ENCODE data around the gene CHCHD6. TPM values are rescaled to one million over a fixed set of nuclear protein-coding genes. Genes with fewer than 3 reads are reported as not detected.

Gene CHCHD6
- total RNA-seq, 1 experiment from 2014 or later = 40.9 TPM

- Histone ChIP-seq H3K9me3 (peaks cover 3% of the 10 kb centered on the region; the same call in 1 of the 2 replicates), H3K27me3 (no peaks in the 10 kb centered on the region), H3K36me3 (peaks cover 3% of the 10 kb centered on the region; the same call in 1 of the 2 replicates), H3K4me3 (no peak overlapping the region)
- no peak for DNase-seq
Observed at GRCh38 chr3:126718561-126719445, 14.8 kb downstream of the CHCHD6 start.

GRCh38 chr3:126720596-126720995 is 16.6 kb downstream of the CHCHD6 start:
- no peak overlapping the region for H3K4me3 ChIP-seq
- H3K27me3 ChIP-seq = no peaks in the 10 kb centered on the region
- peaks cover 15% of the 10 kb centered on the region for H3K9me3 ChIP-seq
- peaks cover 15% of the 10 kb centered on the region for H3K36me3 ChIP-seq
- no peak for DNase-seq

- no peaks in the 10 kb centered on the region for H3K27me3 ChIP-seq
- peaks cover 20% of the 10 kb centered on the region for H3K9me3 ChIP-seq
- no peak overlapping the region for H3K4me3 ChIP-seq
- H3K36me3 ChIP-seq = peaks cover 22% of the 10 kb centered on the region
- DNase-seq = no peak
Observed at GRCh38 chr3:126721246-126721645, 17.2 kb downstream of the CHCHD6 start.

GRCh38 chr3:126723237-126723636 is 19.2 kb downstream of the CHCHD6 start:
- DNase-seq = no peak
- peaks cover 26% of the 10 kb centered on the region for H3K36me3 ChIP-seq
- H3K27me3 ChIP-seq = no peaks in the 10 kb centered on the region
- peaks cover 20% of the 10 kb centered on the region for H3K9me3 ChIP-seq
- no peak overlapping the region for H3K4me3 ChIP-seq

- Histone ChIP-seq H3K36me3 (peaks cover 29% of the 10 kb centered on the region), H3K27me3 (no peaks in the 10 kb centered on the region), H3K9me3 (peaks cover 20% of the 10 kb centered on the region), H3K4me3 (no peak overlapping the region)
- no peak for DNase-seq
Observed at GRCh38 chr3:126723801-126724200, 19.8 kb downstream of the CHCHD6 start.

- Histone ChIP-seq H3K36me3 (peaks cover 39% of the 10 kb centered on the region), H3K9me3 (peaks cover 18% of the 10 kb centered on the region), H3K27me3 (no peaks in the 10 kb centered on the region), H3K4me3 (no peak overlapping the region)
- no peak for DNase-seq
Observed at GRCh38 chr3:126728680-126729079, 24.6 kb downstream of the CHCHD6 start.

GRCh38 chr3:126730376-126730775 is 26.3 kb downstream of the CHCHD6 start:
- Histone ChIP-seq H3K4me3 (no peak overlapping the region), H3K27me3 (no peaks in the 10 kb centered on the region), H3K9me3 (peaks cover 7% of the 10 kb centered on the region; the same call in 1 of the 2 replicates), H3K36me3 (peaks cover 42% of the 10 kb centered on the region)
- no peak for DNase-seq

- H3K4me3 ChIP-seq = no peak overlapping the region
- peaks cover under 1% of the 10 kb centered on the region; the same call in 1 of the 2 replicates for H3K9me3 ChIP-seq
- H3K36me3 ChIP-seq = peaks cover 40% of the 10 kb centered on the region
- no peaks in the 10 kb centered on the region for H3K27me3 ChIP-seq
- DNase-seq = no peak
Observed at GRCh38 chr3:126731044-126731443, 27.0 kb downstream of the CHCHD6 start.

GRCh38 chr3:126732281-126733060 is 28.4 kb downstream of the CHCHD6 start:
- H3K36me3 ChIP-seq = peaks cover 44% of the 10 kb centered on the region
- H3K27me3 ChIP-seq = no peaks in the 10 kb centered on the region
- peaks cover 2% of the 10 kb centered on the region; the same call in 1 of the 2 replicates for H3K9me3 ChIP-seq
- no peak overlapping the region for H3K4me3 ChIP-seq
- DNase-seq = no peak

GRCh38 chr3:126733061-126733430 is 29.0 kb downstream of the CHCHD6 start:
- Histone ChIP-seq H3K36me3 (peaks cover 49% of the 10 kb centered on the region), H3K4me3 (no peak overlapping the region), H3K9me3 (peaks cover 2% of the 10 kb centered on the region; the same call in 1 of the 2 replicates), H3K27me3 (no peaks in the 10 kb centered on the region)
- no peak for DNase-seq

GRCh38 chr3:126734106-126734723 is 30.2 kb downstream of the CHCHD6 start:
- no peak for DNase-seq
- peaks cover 6% of the 10 kb centered on the region for H3K9me3 ChIP-seq
- H3K27me3 ChIP-seq = no peaks in the 10 kb centered on the region

GRCh38 chr3:126737527-126737926 is 33.5 kb downstream of the CHCHD6 start:
- H3K36me3 ChIP-seq = peaks cover 44% of the 10 kb centered on the region
- no peak for DNase-seq
- no peak overlapping the region for H3K4me3 ChIP-seq
- H3K9me3 ChIP-seq = peaks cover 12% of the 10 kb centered on the region
- no peaks in the 10 kb centered on the region for H3K27me3 ChIP-seq

More at GRCh38 chr3:126734106-126734723, 30.2 kb downstream of the CHCHD6 start:
- Histone ChIP-seq H3K36me3 (peaks cover 47% of the 10 kb centered on the region), H3K4me3 (no peak overlapping the region)

- Histone ChIP-seq H3K27me3 (no peaks in the 10 kb centered on the region), H3K9me3 (peaks cover 10% of the 10 kb centered on the region), H3K36me3 (peaks cover 9% of the 10 kb centered on the region), H3K4me3 (no peak overlapping the region)
- DNase-seq = no peak
Observed at GRCh38 chr3:126742057-126742456, 38.0 kb downstream of the CHCHD6 start.

GRCh38 chr3:126743350-126743749 is 39.3 kb downstream of the CHCHD6 start:
- Histone ChIP-seq H3K27me3 (no peaks in the 10 kb centered on the region), H3K9me3 (peaks cover 10% of the 10 kb centered on the region), H3K4me3 (no peak overlapping the region), H3K36me3 (peaks cover 2% of the 10 kb centered on the region; the same call in 1 of the 2 replicates)
- no peak for DNase-seq

- peaks cover 10% of the 10 kb centered on the region for H3K9me3 ChIP-seq
- H3K36me3 ChIP-seq = peaks cover 2% of the 10 kb centered on the region; the same call in 1 of the 2 replicates
- DNase-seq = no peak
- H3K27me3 ChIP-seq = no peaks in the 10 kb centered on the region
- no peak overlapping the region for H3K4me3 ChIP-seq
Observed at GRCh38 chr3:126743781-126744180, 39.7 kb downstream of the CHCHD6 start.

- no peak overlapping the region for H3K4me3 ChIP-seq
- peak; percentile 22 for DNase-seq
- no peaks in the 10 kb centered on the region for H3K9me3 ChIP-seq
- H3K36me3 ChIP-seq = peaks cover 2% of the 10 kb centered on the region; the same call in 1 of the 2 replicates
- H3K27me3 ChIP-seq = no peaks in the 10 kb centered on the region
Observed at GRCh38 chr3:126745760-126746394, 41.8 kb downstream of the CHCHD6 start.
